Type B pancreatic cell (in vitro differentiated cells): Measurements from ENCODE around the gene TIMM22. TPM values are rescaled to one million over a fixed set of nuclear protein-coding genes. Genes with fewer than 3 reads are reported as not detected.
"Not testable (repeated sequence)": the region's sequence is repeated elsewhere in the genome, so short reads cannot be mapped to it uniquely, and the experiment has no call there.

ENCODE experiments used
- DNase-seq: peaks from one replicate; pipeline ENCODE4 v3.0.0; 2021; ENCODE audit warnings: mixed read lengths; ENCODE audit not compliant: unreplicated experiment; ENCODE audit errors: extremely low spot score
- H3K27ac Mint-ChIP-seq: 2 replicates; pipeline ENCODE4 v1.8.0; 2021; ENCODE audit warnings: mild to moderate bottlenecking, mixed read lengths
- H3K27me3 Mint-ChIP-seq: 2 replicates; pipeline ENCODE4 v1.8.0; 2021; ENCODE audit warnings: mixed read lengths
- H3K36me3 Mint-ChIP-seq: 2 replicates; pipeline ENCODE4 v1.8.0; 2021; ENCODE audit warnings: mixed read lengths
- H3K4me1 Mint-ChIP-seq: one replicate; pipeline ENCODE4 v1.8.0; 2021; ENCODE audit warnings: mixed read lengths; ENCODE audit not compliant: unreplicated experiment
- H3K4me3 Mint-ChIP-seq: 2 replicates; pipeline ENCODE4 v1.8.0; 2021; ENCODE audit warnings: mild to moderate bottlenecking, mixed read lengths
- H3K9me3 Mint-ChIP-seq: 2 replicates; pipeline ENCODE4 v1.8.0; 2021; ENCODE audit warnings: mixed read lengths
- CTCF ChIP-seq: fragments of 200-600 bp; sonication (generic); conservative IDR thresholded peaks from 2 replicates; pipeline ENCODE4 v1.5.0; 2021; ENCODE audit warnings: antibody characterized with exemption, mild to moderate bottlenecking
- total RNA-seq: library from RNA; stranded (reverse); gene quantifications from 2 replicates; pipeline ENCODE4 v1.2.1, GENCODE V29; 2021; ENCODE audit warnings: low replicate concordance

The TIMM22 gene
- total RNA-seq, 1 donor from 2014 or later, result 20.1 TPM

GRCh38 chr17:1040216-1040600 lies 43.3 kb downstream of the TIMM22 start:
- DNase-seq, result no peak
- peaks cover 21% of the 10 kb centered on the region for H3K4me1 Mint-ChIP-seq
- H3K4me3 Mint-ChIP-seq, result no peak overlapping the region
- H3K27me3 Mint-ChIP-seq, result no peaks in the 10 kb centered on the region
- TF ChIP-seq CTCF, result no peak
- no peaks in the 10 kb centered on the region for H3K9me3 Mint-ChIP-seq
- H3K27ac Mint-ChIP-seq, result no peak overlapping the region
- peaks cover 11% of the 10 kb centered on the region for H3K36me3 Mint-ChIP-seq

- no peak for TF ChIP-seq CTCF
- DNase-seq, result no peak
- H3K36me3 Mint-ChIP-seq, result peaks cover 11% of the 10 kb centered on the region
- H3K27ac Mint-ChIP-seq, result no peak overlapping the region
- H3K27me3 Mint-ChIP-seq, result no peaks in the 10 kb centered on the region
- H3K9me3 Mint-ChIP-seq, result no peaks in the 10 kb centered on the region
- peaks cover 23% of the 10 kb centered on the region for H3K4me1 Mint-ChIP-seq
- H3K4me3 Mint-ChIP-seq, result no peak overlapping the region
Measured at GRCh38 chr17:1041746-1042145, 44.8 kb downstream of the TIMM22 start.

GRCh38 chr17:1042486-1042885 lies 45.6 kb downstream of the TIMM22 start:
- TF ChIP-seq CTCF, result no peak
- H3K9me3 Mint-ChIP-seq, result no peaks in the 10 kb centered on the region

GRCh38 chr17:1043601-1044251 lies 46.8 kb downstream of the TIMM22 start:
- DNase-seq, result no peak
- H3K4me1 Mint-ChIP-seq, result peaks cover 26% of the 10 kb centered on the region
- no peak for TF ChIP-seq CTCF
- H3K9me3 Mint-ChIP-seq, result no peaks in the 10 kb centered on the region
- peaks cover 11% of the 10 kb centered on the region for H3K36me3 Mint-ChIP-seq
- no peak overlapping the region for H3K4me3 Mint-ChIP-seq
- no peak overlapping the region for H3K27ac Mint-ChIP-seq
- H3K27me3 Mint-ChIP-seq, result no peaks in the 10 kb centered on the region

More at GRCh38 chr17:1042486-1042885, 45.6 kb downstream of the TIMM22 start:
- Mint-ChIP-seq H3K36me3 (peaks cover 11% of the 10 kb centered on the region), H3K4me3 (peak overlapping the region; percentile 17), H3K27ac (no peak overlapping the region), H3K27me3 (no peaks in the 10 kb centered on the region), H3K4me1 (peaks cover 27% of the 10 kb centered on the region)
- no peak for DNase-seq

GRCh38 chr17:1044387-1045009 lies 47.6 kb downstream of the TIMM22 start:
- not testable (repeated sequence) for H3K27me3 Mint-ChIP-seq, H3K4me3 Mint-ChIP-seq, DNase-seq, H3K27ac Mint-ChIP-seq, H3K9me3 Mint-ChIP-seq
- Mint-ChIP-seq H3K36me3 (peaks cover 11% of the 10 kb centered on the region), H3K4me1 (peaks cover 26% of the 10 kb centered on the region)

- no peak overlapping the region for H3K4me3 Mint-ChIP-seq
- H3K36me3 Mint-ChIP-seq, result peaks cover 11% of the 10 kb centered on the region
- DNase-seq, result no peak
- peaks cover 26% of the 10 kb centered on the region for H3K4me1 Mint-ChIP-seq
- H3K27me3 Mint-ChIP-seq, result no peaks in the 10 kb centered on the region
- no peak overlapping the region for H3K27ac Mint-ChIP-seq
- no peak for TF ChIP-seq CTCF
- H3K9me3 Mint-ChIP-seq, result no peaks in the 10 kb centered on the region
Measured at GRCh38 chr17:1045456-1045855, 48.5 kb downstream of the TIMM22 start.
